Brain microvascular endothelial cell (primary cell): Measurements from ENCODE around the gene PTPRD.

Experiments
- DNase-seq: peaks from one replicate; pipeline ENCODE4 v3.0.0-alpha.2; 2020
- H3K27ac ChIP-seq: fragments of 250-450 bp; sonication (Bioruptor Pico); 2 replicates; pipeline ENCODE4 v1.5.1; 2020; ENCODE audit warnings: mild to moderate bottlenecking, moderate library complexity
- H3K27me3 ChIP-seq: fragments of 250-450 bp; sonication (Bioruptor Pico); replicated peaks from 2 replicates; pipeline ENCODE4 v1.5.1; 2020; ENCODE audit warnings: mild to moderate bottlenecking
- H3K36me3 ChIP-seq: fragments of 250-450 bp; sonication (Bioruptor Pico); replicated peaks from 2 replicates; pipeline ENCODE4 v1.5.1; 2020; ENCODE audit warnings: mild to moderate bottlenecking
- H3K4me3 ChIP-seq: 2 replicates; pipeline ENCODE4 v1.5.1; 2011; ENCODE audit warnings: low read depth, mild to moderate bottlenecking, control low read depth, low read length, moderate library complexity
- CTCF ChIP-seq: IDR thresholded peaks from 2 replicates; pipeline ENCODE4 v1.5.1; 2011; ENCODE audit warnings: low read depth, mild to moderate bottlenecking, moderate library complexity, low read length, control low read depth, inconsistent platforms; ENCODE audit errors: missing control alignments
- in situ Hi-C: cut with HindIII; loops from 2 replicates; pipeline ENCODE4 v1.10.0; 2017; ENCODE audit warnings: low sequenced_read_pairs, low pct_ligation_motif_present

PTPRD gene

GRCh38 chr9:8727191-8727590 is 1885.6 kb downstream of the PTPRD start:
- no peaks in the 10 kb centered on the region for H3K27me3 ChIP-seq
- H3K4me3 ChIP-seq, result no peak overlapping the region
- H3K27ac ChIP-seq, result no peak overlapping the region
- no peak for TF ChIP-seq CTCF
- DNase-seq, result no peak
- no peaks in the 10 kb centered on the region for H3K36me3 ChIP-seq
- in situ Hi-C loops, result no loop called here

- H3K27me3 ChIP-seq, result no peaks in the 10 kb centered on the region
- no peak overlapping the region for H3K4me3 ChIP-seq
- no peak for DNase-seq
- in situ Hi-C loops, result no loop called here
- no peak for TF ChIP-seq CTCF
- no peak overlapping the region for H3K27ac ChIP-seq
- no peaks in the 10 kb centered on the region for H3K36me3 ChIP-seq
Measured at GRCh38 chr9:8726692-8727091, 1886.1 kb downstream of the PTPRD start.

- Histone ChIP-seq H3K27ac (no peak overlapping the region), H3K27me3 (no peaks in the 10 kb centered on the region), H3K4me3 (no peak overlapping the region), H3K36me3 (no peaks in the 10 kb centered on the region)
- TF ChIP-seq CTCF, result no peak
- no peak for DNase-seq
- in situ Hi-C loops, result no loop called here
Measured at GRCh38 chr9:8725635-8726034, 1887.2 kb downstream of the PTPRD start.

GRCh38 chr9:8724284-8725018 is 1888.4 kb downstream of the PTPRD start:
- Histone ChIP-seq H3K27ac (no peak overlapping the region), H3K4me3 (no peak overlapping the region), H3K27me3 (no peaks in the 10 kb centered on the region), H3K36me3 (no peaks in the 10 kb centered on the region)
- in situ Hi-C loops, result no loop called here
- DNase-seq, result no peak
- no peak for TF ChIP-seq CTCF

- no peak for DNase-seq
- no peak overlapping the region for H3K27ac ChIP-seq
- no peak for TF ChIP-seq CTCF
- H3K4me3 ChIP-seq, result no peak overlapping the region
- H3K36me3 ChIP-seq, result no peaks in the 10 kb centered on the region
- in situ Hi-C loops, result no loop called here
- H3K27me3 ChIP-seq, result no peaks in the 10 kb centered on the region
Measured at GRCh38 chr9:8723195-8723594, 1889.6 kb downstream of the PTPRD start.

GRCh38 chr9:8719833-8720486 is 1892.8 kb downstream of the PTPRD start:
- no peaks in the 10 kb centered on the region for H3K27me3 ChIP-seq
- TF ChIP-seq CTCF, result no peak
- in situ Hi-C loops, result no loop called here

More at GRCh38 chr9:8719833-8720486, 1892.8 kb downstream of the PTPRD start:
- H3K27ac ChIP-seq, result no peak overlapping the region
- DNase-seq, result no peak
- H3K4me3 ChIP-seq, result no peak overlapping the region
- no peaks in the 10 kb centered on the region for H3K36me3 ChIP-seq
